Measurements from ENCODE around the gene CUX1.

Gene CUX1

DNA sequence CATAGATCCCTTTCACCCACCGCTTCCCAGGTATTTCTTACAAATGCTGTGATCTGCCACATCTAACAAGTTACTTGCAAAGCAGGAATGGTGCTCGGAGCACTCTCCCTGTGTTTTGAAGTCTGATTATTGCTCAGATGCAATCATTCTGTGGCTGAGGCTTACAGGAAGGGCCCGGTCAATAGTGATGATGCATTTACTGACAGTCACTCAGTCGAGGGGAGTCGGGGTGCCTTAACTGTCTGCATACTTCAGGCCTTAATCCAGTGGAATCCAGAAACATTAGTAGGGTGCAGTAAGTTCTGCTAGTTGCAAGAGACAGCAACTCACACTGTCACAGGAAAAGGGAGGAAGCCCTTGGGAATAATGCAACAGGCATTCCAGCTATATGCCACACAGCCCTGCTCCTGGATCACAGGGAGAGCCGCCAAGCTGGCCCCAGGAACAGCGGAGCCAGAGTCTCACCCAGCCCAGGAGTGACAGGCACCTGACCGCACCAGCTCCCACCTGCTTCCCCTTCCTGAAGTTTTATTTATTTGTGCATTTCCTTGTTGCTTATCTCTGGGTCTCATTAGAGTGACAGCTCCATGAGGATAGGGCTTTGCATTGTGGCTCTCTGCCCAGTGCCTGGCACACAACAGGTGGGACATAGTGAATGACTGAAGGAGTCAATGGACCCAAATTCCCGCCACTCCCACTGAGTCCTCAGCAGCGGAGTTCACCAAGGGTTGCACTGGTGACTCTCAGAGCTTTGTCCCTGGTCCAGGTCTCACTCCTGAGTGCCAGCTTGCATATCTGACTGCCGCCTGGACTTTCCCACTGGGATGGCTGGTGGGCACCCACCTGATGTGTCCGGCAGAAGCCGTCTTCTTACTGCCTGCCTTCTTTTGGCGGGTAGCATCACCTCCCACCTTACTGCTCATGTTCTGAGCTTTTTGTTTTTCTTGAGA lies 256.8 kb downstream of the CUX1 start:
- no peak for DNase-seq (ENCODE audit: low read depth in 3 of 3)

DNA sequence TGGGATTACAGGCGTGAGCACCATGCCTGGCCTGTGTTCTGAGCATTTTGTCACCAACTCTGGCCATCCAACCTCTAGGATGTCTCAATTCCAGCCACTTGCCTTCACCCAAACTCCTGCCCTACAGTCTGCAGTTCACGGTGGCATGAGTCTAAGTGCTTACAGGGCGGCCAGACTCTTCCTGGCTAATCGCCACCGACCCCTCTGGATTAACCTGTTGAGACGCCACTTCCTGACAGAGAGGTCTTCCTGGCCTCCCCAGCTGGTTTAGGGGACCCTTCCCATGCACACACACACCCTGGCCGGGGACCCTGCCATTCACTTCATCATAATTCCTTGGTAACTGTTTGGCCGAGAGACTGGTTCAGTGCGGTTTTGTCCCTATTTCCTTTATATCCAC lies 257.7 kb downstream of the CUX1 start:
- DNase-seq (ENCODE audit: low read depth in 3 of 3) = no peak

DNA sequence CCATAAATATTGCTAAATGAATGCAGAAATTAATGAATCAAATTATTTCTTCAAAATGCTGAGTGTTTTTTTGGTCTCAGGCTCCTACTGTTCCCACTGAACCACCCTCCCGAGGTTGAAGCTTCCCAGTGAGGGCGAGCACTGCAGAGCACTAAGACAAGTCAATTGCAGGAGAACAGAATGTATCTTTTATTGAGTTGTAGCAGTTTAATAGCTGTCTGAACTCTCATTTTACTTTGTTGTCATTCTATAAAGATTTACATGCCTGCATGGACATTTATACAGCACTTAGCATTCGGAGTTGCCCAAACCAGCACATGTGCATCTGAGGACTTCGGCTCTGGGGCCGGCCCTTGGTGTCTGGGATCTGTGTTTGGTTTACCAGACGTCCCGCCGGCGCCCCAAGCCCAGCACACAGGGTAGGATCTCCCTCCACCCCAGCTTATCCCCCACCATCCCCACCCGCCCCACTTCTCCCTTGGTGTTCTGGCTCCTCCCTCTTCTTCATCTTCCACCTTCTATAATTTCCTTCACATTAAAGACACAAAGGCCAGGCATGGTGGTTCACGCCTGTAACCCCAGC lies 258.2 kb downstream of the CUX1 start:
- no peak for DNase-seq (ENCODE audit: low read depth in 3 of 3)

DNA sequence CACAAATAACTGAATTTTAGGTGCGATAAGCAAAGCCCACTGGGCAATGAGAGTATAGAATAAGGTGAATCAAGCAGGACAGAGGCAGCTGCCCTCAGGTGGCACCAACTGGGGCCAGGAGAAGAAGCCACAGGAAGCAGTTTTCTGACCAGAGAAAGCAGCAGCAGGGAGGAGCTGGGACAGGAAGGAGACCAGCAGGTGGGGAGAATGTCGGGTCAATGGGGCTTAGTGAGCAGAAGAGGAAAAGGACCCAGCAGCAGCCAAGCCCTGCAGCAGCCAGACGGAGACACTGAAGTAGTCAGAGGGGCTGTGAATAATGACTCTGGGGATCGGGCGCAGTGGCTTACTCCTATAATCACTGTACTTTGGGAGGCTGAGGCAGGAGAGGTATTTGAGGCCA lies 259.7 kb downstream of the CUX1 start:
- no peak for DNase-seq (ENCODE audit: low read depth in 3 of 3)

DNA sequence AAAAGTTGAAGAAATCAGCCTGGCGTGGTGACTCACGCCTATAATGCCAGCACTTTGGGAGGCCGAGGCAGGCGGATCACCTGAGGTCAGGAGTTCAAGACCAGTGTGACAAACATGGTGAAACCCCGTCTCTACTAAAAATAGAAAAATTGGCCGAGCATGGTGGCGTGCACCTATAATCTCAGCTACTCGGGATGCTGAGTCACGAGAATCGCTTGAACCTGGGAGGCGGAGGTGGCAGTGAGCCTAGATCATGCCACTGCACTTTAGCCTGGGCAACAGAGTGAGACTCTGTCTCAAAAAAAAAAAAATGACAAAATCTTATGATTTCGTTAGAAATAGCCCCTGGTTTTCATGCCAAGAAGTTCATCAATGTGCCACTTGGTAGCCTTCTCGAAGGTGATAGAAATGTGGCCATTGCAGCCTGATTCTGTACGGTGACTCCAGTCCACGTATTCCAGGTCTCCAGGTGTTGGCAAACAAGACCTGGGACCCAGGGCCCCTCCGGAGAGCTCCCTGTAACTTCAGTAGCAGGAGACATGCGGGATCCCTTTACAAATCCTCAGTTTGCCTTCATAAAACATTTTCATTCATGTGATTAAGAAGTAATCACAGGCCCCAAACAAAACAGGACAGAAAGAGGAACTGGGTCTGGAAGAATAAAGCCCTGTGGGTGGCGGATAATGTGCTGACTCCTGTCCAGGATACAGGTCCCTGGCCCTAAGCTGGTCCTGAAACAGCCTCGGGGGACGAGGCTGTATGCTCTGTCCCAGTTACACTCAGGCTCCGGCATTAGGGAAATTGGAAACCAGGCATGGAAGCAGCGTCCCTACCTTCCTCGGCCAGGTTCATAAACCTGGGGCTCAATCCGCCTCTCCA lies 262.0 kb downstream of the CUX1 start:
- no peak for DNase-seq (ENCODE audit: low read depth in 3 of 3)

DNA sequence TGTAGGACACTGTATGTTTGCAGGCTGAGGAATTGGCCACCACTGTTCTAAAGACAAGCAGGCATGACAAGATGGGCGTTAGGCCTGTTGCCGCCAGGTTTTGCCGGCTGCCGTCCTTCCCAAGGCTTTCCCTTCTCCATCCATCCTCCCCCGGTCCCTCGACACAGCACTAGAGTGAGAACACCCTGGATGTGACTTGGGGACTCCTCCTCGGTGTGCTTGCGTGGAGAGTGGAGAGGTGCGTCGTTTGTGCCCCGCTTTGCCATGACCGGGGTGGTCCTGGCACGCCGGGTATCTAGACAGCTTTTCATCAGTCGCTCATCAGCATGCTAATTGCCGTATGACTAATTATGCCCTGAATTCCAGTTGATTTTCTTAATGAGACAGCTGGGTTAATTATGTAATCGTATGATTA lies 262.6 kb downstream of the CUX1 start:
- DNase-seq (ENCODE audit: low read depth in 3 of 3) = no peak

GRCh38 chr7:102080434-102081243 lies 263.2 kb downstream of the CUX1 start:
- DNase-seq (ENCODE audit: low read depth in 3 of 3) = no peak

- no peak for DNase-seq (ENCODE audit: low read depth in 3 of 3)
These were observed 263.8 kb downstream of the CUX1 start for GRCh38 chr7:102081244-102081627.

DNA sequence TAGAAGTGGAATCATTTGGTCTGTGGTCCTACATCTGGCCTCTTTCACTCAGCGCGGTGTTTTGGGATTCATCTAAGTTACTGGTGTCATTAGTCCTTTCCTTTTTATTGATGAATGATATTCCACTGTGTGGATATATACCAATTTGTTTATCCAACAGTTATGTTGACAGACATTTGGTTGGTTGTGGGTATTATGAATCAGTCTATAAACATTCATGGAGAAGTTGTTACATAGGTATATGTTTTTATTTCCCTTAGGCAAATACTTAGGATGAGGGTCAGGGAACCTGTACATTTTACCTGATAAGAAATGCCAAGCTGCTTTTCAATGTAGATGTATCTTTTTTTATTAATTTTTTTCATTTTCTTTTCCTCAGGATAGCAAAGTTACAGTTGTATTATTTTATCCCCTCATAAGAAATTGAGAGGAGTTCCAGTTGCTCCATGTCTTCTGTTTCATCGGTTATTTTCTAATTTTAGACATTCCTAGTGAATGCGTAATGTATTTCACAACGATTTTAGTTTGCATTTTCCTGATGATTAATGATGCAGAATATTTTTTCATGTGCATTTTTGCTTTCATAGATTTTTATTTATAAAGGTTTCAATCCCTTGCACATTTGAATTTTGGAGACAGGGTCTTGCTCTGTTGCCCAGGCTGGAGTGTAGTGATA lies 265.4 kb downstream of the CUX1 start:
- no peak for DNase-seq (ENCODE audit: low read depth in 3 of 3)

DNA sequence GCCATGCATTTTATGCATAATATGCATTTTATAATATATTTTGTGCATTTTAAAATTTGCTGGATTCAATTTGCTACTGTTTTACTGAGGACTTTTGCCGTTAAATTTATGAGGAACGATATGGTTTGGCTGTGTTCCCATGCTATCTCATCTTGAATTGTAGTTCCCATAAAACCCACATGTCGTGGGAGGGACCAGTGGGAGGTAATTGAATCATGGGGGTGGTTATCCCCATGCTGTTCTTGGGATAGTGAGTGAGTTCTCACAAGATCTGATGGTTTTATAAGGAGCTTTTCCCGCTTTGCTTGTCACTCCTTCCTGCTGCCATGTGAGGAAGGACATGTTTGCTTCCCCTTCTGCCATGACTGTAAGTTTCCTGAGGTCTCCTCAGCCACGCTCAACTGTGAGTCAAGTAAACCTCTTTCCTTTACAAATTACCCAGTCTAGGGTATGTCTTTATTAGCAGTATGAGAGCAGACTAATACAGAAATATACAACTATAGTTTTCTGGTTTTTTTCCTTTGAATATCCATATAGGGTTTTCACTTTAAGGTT lies 267.9 kb downstream of the CUX1 start:
- DNase-seq (ENCODE audit: low read depth in 3 of 3) = no peak

DNA sequence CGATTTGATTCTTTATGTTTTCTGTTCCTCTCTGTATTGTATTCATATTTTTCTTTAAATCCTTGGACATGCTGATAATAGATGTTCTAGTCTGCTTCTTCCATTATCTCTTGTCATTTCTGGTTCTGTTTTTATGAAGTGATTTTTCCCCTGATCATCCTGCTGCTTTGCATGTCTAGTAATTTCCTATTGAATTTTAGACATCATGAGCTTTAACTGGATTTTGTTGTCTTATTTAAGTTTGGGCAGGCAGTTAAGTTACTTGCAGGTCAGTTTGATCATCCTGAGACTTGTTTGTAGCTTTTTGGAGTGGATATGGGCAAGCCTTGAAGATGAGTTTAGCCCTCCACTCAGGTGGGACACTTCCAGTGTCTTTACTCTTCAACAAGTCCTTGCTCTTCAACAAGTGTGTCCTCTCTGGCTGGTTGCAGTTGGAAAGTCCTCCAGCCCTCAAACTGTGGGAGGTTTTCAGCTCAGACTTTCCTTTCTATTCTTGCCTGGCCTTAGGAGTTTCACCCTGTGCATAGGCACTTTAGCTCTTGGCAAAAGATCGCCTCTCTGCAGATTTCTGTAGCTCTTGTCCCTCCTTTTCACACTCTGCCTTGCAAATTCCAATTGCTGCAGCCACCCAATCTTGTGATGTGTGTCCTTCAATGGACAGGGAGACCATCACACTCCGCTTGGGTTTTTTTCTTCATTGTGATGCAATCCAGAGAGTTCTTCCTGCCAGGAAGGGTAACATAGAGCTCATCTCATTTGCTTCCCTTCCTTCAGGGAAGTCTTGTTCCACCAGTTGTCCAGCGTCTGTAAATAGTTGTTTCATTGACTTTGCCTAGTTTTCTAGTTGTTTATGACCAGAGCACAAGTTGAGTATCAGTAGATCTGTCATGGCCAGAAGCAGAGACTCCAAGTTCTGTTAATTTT lies 272.0 kb downstream of the CUX1 start:
- DNase-seq (ENCODE audit: low read depth in 3 of 3) = no peak

- no peak for DNase-seq (ENCODE audit: low read depth in 3 of 3)
These were observed 276.3 kb downstream of the CUX1 start for GRCh38 chr7:102093599-102094315.

- DNase-seq (ENCODE audit: low read depth in 3 of 3) = no peak
These were observed 276.9 kb downstream of the CUX1 start for GRCh38 chr7:102094316-102094650.

DNA sequence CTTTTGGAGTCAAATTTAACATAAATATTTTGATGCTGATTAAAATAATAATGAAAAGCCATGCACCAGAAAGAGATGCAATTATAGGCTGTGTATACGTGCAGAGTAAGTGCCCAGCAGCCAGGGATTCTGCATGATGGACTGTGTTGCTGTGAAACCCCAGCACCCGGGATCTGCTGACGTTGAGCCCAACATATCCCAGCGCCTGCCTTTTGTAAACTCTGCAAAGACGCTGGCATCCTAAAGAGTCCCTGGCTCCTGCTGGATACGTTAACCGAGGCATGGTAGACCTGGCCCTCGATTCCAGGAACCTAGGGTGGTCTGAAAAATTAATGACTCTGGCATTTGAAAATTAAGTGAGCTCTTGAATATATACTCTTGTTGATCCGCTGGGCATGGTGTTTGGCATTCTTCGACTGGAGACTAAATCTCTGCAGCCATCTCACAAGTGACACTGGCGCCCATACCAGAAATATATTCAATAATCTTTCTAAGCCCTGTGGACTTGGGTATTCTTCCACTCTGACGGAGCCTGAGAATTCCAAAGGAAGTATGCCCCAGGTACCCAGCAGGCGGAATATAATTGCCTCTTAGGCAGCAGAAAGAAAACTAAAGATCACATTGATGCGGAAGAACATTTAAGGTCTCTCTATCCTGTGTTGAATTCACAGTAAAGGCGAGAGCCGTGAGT lies 278.0 kb downstream of the CUX1 start:
- no peak for DNase-seq (ENCODE audit: low read depth in 3 of 3)

DNA sequence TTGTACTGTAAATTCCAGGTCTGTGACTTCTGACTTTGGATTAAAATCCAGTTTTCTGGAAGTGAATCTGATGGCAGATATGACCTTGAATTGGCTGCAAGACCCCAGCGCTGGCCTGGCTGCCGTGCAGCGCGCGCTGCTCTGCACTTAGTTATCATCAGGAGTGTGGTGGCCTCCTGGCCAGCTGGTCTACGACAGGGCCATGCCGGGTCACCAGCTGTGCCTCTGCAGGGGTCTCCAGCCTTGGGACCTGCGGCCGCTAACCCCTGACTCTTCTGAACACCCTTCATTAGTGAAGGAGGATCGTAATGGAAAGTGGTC lies 278.5 kb downstream of the CUX1 start:
- DNase-seq (ENCODE audit: low read depth in 3 of 3) = no peak

GRCh38 chr7:102096706-102097427 lies 279.4 kb downstream of the CUX1 start:
- no peak for DNase-seq (ENCODE audit: low read depth in 3 of 3)

GRCh38 chr7:102097601-102098161 lies 280.3 kb downstream of the CUX1 start:
- DNase-seq (ENCODE audit: low read depth in 3 of 3) = no peak

DNA sequence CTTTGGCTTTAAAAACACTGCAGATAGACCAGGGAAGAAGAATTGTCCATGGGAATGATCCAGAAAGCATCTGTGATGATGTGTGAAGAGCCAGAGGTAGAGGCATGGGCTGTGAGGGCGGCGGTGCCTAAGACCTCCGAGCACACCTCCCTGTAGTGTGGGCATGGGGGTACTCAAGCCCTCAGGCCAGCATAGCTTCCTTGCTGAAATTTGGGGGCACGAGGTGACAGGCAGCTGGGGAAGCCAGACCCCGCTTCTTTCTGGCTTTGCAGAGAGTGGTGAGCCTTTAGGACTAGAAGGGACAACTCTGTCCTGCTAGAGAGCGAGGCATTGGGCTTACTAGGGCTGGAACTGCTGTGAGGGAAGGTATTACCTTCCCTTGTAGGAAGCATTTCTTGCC lies 281.6 kb downstream of the CUX1 start:
- no peak for DNase-seq (ENCODE audit: low read depth in 3 of 3)

Measured in stimulated activated CD4-positive, alpha-beta T cell treated with anti-CD3 and anti-CD28 coated beads, TNF-alpha, amount 100 ng/mL, for 48 hours (primary cell).